DMS 273 (cell line): ENCODE data around the gene SPX.

ENCODE experiments used
- DNase-seq: peaks from one replicate; lab custom pipeline; 2025; ENCODE audit not compliant: unreplicated experiment; lab: John Stamatoyannopoulos, UW

The SPX gene

DNA sequence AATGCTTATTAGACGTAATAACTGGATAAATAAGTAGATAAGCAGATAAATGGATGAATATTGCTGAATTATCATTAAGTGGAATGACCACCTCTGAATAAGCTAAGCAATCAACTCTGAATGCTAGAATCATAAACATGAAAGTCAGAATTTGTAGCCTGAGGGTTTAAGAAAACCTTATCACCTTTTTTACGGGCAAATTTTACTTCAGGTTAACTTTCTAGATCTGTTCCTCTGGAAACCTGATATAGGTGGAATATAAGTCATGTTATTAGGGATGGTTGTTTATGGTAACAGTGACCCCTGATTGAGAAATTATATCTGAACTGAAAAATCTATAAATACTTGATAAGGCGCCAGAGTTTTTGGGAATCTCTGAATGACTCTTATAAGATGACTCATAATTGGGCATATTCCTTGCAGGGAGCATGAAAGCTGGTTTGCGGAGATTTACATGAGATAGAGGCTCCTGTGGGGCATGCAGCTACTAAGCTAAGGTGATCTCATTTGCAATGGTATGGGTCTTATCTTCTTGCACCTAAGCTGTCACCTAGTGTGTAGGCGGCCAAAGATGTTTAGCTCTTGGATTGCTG is 12.1 kb downstream of the SPX start:
- DNase-seq: no peak

DNA sequence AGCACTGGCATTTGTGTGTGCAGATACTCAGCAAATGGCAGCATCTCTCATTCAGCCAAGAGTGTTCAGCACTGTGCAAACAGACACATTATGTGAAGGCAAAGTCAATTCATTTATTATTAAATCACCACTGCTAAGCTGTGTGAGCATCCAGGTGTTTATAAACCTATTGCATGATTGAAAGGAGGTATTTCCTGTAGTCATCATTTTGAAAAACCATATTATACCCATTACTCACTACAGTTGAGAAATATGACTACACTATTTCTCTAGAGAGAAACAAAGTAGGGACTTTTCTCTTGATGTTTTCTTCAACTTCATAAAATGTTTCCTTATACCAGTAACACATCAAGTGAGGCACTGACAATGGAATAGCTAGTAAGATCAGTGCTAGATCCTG is 13.7 kb downstream of the SPX start:
- DNase-seq: no peak

DNA sequence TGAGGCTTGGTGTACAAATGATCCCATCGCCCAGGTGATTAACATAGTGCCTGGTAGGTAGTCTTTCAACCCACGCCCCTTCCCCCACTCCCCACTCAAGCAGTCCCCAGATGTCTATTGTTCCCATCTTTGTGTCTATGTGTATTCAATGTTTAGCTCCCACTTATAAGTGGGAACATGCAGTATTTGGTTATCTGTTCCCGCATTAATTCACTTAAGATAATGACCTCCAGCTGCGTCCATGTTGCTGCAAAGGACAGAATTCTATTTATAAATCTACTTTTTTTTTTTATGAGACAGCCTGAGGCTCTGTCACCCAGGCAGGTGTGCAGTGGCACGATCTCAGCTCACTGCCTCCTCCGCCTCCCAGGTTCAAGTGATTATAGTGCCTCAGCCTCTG is 15.7 kb downstream of the SPX start:
- DNase-seq: no peak

DNA sequence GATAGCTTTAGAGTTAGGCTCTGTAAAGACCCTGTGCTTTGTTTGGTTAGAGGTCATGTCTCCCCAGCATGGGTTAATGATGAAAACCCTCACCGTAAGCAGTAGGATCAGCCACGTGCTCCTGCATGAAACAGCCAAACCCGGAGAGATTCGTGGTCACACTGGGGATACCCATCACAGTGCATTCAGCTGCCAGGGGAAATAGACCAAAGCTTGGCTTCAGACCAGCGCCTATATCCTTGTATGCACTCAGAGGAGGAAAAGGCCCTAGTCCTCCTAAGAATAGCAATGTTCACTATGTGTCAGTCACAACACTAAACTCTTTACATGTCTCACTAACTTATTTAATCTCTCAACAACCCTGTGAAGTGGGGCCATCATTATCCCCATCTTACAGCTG is 16.3 kb downstream of the SPX start:
- DNase-seq: no peak

DNA sequence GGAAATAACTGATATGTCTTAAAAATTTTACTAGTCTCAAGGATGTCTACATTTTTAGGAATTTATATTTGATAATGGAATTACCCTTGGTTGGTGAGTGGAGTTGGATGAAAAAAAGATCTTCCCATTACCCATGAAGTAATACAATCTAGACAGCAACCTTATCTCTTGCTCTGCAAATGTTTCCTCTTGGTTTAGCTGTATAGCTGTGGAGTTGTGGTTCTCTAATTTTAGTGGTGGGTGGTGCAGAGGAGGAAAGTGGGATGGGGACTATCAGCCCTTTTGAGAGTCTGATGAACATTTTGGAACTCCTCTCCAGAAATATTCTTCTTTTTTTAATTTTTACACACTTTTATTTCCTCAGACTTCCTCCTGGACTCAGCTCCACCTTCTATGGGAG is 17.1 kb downstream of the SPX start:
- DNase-seq: no peak

DNA sequence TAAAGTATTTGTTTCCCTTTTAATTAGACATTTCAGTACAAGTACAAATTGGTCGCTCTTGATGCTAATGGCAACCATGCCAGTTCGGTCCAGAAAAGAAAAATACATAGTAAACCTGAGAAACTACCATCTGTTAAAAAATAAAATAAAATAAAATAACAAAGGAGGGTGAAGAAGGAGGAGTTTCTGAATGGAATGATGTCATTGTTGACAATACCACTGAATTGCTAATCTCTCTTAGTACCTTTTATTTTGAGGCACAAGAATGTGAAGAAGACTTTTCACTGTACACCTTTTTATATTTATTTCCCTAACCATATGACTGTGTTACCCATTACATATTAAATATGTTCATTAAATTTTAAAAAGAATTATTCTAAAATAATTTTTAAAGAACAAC is 19.5 kb downstream of the SPX start:
- DNase-seq: no peak

DNA sequence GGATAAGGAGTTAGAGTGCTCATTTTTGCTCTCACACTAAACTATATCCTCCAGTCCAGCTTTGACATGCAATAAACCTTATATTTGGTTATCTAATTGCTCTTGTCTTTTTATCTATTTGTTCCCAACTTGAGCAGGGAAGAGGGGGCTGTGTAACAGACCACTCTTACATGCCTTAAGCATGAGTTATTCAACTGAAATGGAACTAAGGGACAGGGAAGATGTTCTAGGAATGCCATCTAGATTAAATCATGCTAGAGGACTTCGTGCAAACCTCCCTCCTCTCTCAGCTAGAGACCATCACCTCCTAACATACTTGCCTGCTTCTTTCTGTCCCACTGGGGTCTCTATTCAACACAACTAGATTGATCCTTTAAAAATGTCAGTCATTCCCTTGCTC is 20.6 kb downstream of the SPX start:
- DNase-seq: no peak

DNA sequence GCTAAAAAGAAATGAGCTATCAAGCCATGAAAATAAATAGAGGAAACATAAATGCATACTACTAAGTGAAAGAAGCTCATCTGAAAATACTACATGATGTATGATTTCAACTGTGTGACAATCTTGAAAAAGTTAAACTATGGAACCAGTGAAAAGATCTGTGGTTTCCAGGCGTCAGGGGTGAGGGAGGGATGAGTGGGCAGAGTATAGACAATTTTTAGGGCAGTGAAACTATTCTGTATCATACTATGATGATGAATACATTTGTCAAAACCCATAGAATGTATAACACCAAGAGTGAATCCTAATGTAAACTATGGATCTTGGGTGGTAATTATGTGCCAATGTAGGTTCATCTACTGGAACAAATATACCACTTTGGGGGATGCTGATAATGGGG is 21.3 kb downstream of the SPX start:
- no peak for DNase-seq

DNA sequence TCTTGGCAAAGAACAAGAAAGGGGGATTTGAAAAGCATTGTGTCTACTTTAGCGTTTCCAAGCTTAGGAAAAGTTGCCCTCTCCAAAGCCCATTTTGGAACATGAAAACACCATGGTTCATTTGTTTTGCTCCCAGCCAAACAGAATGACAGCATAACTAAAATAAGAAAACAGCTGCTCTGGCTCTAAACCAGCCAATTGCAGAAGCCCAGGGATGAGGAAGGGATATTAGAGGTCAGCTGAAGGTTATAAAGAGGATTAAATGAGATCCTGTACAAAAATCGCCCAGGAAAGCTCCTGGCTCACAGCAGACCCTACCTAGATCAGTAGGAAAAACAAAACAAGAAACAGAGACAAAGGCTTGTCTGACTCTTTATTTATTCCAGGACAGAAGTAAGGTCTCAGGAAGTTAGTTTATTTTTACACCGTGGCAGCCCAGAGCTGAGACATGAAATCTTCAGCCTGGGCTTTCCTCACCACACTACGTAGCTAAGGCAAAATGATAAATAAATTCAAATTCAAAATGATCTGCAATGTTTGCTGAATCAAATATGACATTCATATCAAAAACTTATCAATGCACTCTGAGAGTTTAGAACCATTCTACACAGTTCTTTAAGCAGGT is 25.9 kb downstream of the SPX start:
- DNase-seq: no peak

DNA sequence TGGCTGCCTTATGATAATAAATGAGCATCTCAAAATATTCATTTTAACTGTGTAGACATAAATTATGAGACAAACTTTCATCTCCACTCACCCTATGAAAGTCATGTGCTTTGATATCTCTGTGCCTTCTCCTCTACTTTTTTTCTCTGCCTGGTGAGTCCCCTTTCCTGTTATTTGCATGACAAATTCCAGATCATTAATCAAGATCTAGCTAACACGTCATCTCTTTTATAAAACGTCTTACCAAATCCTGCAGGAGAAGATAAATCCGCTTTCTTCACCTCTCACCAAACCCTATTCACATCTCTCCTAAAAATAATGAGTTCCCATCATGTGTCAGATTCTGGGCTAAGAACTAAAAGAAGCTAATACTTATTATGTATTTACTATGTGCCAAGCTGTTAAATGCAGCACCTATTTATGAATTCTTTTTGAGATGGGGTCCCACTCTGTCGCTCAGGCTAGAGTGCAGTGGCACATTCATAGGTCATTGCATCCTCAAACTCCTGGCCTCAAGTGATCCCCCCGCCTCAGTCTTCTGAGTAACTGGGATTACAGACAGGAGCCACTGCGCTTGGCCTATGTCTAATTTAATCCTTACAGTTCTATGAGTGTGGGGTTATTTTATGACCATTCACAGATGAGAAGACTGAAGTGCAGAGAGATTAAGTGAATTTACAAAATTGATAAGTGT is 26.7 kb downstream of the SPX start:
- no peak for DNase-seq

DNA sequence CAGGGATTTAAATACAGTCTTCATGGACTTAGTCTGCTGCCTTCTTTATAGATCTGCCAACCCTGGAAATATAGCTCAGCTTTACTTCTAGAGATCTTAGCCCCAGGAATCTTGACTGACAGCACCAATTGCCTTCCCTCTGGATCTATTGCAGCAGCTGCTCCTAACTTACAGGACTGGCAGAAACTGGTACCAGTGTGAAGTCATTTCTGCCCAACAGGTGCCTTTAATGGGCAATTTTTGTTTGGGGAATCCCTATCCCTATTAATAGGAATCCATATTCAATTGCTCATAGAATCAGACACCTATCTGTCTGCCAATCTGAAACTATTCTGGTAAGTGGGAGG is 27.2 kb downstream of the SPX start:
- no peak for DNase-seq

DNA sequence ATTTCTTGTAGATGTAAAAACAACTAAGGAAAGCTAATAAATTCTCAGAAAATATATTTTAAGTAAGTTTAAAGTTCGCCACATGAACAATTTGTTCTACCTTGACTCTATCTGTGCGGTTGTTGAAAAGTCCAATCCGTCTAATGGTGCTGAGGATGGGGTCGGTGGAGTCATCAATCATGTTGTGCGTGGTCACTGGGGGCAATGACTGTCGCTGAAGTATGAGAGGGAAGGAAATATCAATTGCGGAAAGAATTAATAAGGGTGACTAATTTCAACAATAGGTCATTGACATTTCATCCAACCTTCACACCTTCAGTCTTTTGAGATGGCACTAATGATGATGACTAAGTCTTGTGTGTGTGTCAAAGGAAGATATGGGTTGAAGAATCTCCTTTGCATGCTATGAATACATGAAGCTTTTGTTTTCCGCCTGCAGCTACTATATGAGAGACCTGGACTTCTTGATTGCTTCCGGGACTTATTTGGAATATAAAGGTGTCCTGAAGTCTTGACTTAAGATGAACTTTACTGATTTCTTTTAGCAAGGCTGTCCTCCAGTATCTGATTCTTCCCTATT is 32.1 kb downstream of the SPX start:
- DNase-seq: no peak

DNA sequence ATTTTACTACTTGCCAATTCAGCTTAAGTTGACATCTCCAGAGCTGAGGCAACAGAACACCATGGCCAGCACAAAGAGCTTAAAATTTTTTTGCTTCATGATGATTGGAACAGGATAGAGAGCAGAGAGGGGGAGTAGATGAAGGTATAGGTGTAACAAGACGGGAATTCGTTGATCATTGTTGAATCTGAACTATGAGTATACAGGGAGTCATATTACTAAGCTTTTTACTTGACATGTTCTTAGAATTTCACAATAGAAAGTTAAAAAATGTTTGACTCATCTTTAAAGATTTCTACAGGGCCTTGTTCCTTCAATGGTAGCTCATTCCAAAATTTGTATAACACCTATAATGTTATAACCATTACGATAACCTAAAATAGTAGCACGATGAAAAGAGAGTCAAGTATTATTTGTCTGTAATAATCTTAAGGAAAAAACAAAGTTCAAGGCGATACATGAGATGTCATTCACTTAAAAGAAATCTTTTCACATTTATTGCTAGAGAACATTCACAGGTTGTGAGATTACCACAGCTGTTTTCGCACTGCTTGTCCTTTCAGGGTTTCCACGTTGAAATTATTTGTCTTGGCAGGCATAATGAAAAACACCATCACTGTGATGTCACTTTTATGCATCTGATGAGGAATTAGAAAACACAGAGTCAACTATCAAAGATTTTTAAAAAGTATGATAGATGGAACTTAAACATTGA is 33.9 kb downstream of the SPX start:
- no peak for DNase-seq

DNA sequence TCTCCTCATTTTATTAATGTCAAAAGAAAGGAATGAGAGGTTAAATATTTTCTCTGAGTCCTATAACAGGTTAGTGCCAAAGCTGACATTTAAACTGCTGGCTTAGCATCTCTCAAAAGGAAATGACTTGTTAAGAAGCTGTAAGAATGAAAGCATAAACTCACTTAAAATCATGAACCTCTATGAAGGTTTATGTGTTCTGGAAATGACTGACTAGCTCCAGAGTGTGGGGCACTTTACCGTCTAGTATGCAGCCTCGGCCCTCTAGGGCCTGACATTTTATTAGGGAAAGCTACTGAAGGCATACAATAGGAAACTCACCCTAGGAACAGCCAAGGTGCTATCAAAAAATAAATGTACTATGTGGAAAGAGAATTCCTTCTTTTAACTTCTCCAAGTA is 35.1 kb downstream of the SPX start:
- no peak for DNase-seq

DNA sequence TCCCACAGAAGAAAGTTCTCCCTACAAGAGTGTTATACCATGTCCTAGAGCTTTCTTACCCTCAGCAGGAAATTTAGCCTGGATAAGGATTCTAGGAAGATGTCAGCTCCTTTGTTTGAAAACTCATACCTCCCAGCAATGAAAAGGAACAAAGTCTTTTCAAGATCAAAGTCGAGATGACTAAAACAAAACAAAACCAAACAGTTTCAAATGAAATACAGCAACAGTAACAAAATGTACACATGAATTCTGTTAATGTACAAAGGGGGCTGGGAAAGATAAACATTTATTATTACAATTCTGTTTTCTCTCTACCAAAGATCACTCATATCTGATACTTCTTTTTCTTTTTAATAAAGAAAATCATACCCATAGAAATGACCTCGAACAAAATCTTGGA is 36.8 kb downstream of the SPX start:
- no peak for DNase-seq

DNA sequence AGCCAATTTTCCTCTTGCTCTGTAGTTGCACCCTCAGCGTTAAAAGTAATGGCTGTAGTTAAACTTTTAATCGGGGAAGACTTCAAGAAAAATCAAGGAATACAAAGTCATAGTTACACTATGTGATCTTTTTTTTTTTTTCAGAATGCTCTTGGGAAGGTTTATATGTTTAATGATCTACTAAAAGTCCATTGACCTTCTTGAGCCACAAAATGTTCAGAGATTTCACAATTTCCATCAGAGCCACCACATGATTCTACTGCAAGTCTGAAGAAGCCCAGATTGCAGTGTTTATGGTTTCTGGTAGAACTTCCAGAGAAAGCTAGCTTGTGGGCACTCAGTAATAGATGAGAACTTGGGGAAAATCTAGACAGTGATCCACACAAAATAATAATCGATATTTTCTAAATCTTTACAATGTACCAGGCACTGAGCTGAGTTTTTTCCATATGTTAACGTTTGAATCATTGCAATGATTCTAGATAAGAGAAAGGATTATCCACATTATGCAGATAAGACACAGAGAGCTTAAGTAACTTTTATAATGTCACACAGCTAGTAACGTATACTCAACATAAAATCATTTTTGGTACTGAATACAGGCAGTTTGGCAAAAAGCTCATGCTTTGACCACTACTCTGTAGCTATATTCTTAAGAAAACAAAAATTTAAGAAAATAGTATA is 40.3 kb downstream of the SPX start:
- DNase-seq: no peak

DNA sequence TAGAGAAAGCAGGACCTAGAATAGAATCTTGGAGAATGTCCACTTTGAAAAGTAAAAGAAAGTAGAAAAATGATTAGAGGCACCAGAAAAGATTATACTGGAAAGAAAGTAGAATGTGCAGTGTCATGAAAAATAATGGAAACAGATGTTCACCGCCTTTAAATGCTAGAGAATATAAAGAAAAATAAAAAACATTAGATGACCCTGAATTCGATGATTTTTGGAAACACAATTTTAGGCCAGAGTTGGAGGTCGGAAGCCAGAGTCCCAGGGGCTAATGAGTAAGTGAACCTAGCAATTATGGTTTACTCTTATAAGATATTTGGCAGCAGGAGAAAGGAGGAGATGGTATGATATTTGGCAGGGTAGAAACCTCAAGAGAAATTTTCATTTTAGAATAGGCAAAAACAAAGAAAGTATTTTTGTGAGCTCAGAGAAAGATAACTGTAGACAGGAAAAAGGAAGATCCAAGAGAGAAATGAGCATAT is 40.9 kb downstream of the SPX start:
- no peak for DNase-seq

DNA sequence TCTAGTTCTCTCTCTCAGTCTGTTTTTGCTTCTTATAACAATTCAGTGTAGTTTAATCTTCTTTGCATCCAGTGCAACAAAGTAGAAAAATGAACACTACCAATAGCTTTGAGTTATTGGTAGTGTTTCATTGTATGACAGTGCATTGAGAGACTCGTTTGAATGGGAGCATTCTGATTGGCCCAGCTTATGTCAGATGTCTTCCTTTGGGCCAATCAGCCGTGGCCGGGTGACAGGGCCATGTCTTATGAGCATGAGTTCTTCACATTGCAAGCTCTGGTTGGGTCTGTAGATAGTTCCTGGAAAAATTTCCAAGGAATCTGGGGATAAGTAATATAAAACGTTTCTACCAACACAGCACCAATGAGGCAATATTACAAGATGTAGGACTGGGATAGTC is 42.0 kb downstream of the SPX start:
- DNase-seq: no peak

DNA sequence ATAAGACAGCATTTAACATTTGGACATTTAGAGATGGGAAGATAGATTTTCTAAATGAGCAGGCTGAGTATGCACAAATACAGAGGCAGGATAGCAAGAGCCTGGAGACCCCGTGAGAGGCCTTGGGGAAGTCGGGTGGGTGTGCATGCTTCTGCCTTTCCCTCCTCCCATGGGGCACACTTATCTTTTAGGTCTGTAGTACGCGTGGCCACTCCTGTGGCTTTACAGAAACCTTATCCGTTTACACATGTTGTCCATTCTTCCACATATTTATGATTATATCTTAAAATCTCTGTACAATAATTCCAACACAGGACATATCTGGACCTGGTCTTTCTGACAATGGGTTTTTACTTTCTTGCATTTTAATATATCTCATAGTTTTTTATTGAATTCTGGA is 45.0 kb downstream of the SPX start:
- no peak for DNase-seq

DNA sequence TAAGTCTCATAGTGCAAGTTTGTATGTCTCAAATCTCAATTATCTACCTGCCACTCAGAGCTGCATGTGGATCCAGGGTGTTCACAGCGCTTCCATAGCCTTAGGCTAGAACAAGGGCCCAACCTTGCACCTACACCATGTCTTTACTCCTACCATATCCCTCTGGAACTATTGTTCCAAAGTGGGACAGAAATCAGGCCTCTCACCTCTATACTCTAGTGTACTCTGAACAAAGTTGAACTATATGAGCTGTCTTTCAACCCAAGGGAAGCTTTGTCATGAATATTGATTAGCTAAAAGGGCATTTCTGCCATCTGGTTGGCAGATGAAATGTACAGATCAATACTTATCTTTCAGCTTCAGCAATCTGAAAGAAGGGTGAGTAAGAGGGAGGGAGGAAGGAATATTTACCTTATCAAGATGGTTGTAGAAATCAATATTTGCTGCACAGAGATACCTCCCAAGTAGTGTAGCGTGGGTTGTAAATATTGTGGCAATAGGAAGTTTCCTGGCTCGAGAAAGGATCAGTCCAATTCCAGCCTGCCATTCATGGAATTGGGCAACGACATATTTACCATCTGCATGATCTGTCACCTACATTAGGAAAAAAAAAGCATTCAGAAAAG is 47.8 kb downstream of the SPX start:
- DNase-seq: no peak

DNA sequence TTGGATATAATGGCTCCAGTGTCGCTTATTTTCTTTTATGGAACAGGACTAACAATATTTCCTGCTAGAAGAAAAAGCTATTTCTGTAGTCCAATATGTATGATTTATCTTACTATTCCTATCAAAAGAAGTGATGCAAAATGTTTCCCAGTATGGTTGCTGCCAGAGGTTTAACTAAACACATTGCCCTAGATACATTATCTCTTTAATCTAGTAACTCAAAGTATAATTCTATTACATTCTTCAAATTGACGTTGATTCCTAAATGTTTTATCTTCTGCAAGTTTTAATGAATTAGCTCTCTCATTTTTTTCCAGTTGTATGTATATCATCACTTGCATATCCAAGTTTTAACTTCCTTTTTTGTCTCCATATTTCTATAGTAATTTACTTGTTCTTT is 50.3 kb downstream of the SPX start:
- no peak for DNase-seq
